GM12873 (cell line): ENCODE data around the gene CDK17.

ENCODE experiments used
- CTCF ChIP-seq: IDR thresholded peaks from 2 replicates; pipeline ENCODE4 v1.5.1; 2012; ENCODE audit warnings: low read depth, mild to moderate bottlenecking, moderate library complexity, low read length, control low read depth; ENCODE audit not compliant: insufficient read depth; ENCODE audit errors: missing control alignments

The CDK17 gene

GRCh38 chr12:96400631-96401075 is 414 bp upstream of the CDK17 start:
- no peak for TF ChIP-seq CTCF

GRCh38 chr12:96399120-96399918 is 920 bp downstream of the CDK17 start:
- TF ChIP-seq CTCF, result peak; percentile 35

DNA sequence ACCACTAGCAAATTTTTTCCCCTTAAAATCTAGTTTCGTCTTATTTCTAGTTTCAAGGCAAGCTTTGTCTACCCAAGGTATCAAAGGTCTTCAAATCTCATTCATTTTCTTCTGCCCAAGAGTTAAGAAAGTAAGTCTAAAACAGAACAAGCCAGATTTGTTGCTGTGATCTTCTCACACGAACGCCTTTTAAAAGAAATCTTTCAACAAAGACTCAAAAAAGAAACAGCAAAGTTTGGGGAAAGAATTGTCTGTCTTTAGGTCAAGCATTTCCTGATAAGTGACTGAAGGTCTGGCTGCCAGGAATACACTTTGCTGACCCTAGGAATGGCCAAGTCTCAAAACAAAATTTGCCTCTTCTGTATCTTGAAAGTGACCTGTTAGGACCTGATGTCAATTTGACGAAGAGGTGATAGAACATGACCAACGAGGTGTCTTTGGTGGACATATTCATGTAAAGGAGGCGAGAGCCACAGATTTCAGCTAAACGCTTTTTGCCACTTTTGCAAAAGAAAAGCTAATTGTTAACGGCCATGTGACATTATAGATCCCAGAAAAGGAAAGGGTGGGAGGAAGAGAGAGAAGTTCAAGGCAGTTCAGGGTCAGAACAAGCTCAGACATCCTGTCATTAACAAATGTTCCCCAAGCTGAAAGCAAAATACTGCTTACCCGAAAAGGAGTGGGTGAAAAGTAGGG is 1.7 kb downstream of the CDK17 start:
- TF ChIP-seq CTCF, result no peak

DNA sequence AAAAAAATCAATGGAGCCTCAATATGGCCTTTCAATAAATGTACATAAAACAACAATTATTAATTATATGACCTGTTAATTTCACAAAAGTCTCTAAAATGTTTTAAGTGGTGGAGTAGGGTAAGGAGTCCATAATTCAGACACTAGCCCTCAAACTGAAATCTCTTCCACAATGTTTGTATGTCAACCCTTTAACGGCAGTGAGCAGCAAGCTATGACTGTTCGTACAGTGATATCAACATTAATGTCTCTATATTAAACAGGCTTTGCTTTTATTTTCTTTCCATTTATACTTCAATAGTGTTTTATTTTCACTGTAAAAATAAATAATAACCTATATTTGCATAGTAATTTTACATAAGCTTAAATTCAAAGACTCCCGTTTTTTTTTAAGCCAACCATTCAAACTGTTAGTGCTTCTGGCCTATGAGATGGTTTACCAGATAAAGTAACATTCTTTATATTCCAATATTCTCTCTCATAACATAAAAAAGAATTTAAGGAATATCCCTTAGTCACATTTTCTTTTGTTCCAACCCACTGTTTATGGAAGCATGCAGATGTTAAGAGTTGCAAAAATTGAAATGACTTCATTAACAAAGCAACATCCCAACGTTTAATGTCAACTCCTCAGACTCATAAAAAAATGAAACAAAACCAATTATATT is 2.3 kb downstream of the CDK17 start:
- TF ChIP-seq CTCF, result no peak

- no peak for TF ChIP-seq CTCF
Observed at GRCh38 chr12:96396914-96397313, 3.3 kb downstream of the CDK17 start.

GRCh38 chr12:96396209-96396608 is 4.0 kb downstream of the CDK17 start:
- TF ChIP-seq CTCF, result no peak

DNA sequence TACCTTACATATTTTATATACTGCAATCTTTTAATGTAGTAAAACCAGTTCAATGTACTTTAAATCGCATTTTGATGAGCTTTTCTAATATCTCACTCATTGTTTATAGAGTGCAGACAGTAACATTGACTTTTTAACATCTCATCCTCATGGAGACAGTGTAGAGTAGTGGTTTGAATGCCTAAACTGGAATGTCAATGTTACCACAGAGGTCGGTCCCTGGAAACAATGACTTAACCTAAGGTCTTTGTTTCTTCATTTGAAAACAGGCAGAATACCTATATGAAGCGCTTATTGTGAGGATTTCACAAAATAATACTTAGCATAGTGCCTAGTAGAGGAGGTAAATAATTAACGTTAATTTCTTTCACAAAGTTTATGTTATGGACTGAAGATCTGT is 5.0 kb downstream of the CDK17 start:
- TF ChIP-seq CTCF, result no peak
